HG03565 (cell line): ENCODE measurements around the gene CPXM2.

Experiments used
- ATAC-seq: cut with Tn5 transposase; IDR thresholded peaks from one replicate; pipeline ENCODE4 v1.9.1; 2021; ENCODE audit warnings: mild to moderate bottlenecking, moderate library complexity; ENCODE audit not compliant: unreplicated experiment

CPXM2 gene

DNA sequence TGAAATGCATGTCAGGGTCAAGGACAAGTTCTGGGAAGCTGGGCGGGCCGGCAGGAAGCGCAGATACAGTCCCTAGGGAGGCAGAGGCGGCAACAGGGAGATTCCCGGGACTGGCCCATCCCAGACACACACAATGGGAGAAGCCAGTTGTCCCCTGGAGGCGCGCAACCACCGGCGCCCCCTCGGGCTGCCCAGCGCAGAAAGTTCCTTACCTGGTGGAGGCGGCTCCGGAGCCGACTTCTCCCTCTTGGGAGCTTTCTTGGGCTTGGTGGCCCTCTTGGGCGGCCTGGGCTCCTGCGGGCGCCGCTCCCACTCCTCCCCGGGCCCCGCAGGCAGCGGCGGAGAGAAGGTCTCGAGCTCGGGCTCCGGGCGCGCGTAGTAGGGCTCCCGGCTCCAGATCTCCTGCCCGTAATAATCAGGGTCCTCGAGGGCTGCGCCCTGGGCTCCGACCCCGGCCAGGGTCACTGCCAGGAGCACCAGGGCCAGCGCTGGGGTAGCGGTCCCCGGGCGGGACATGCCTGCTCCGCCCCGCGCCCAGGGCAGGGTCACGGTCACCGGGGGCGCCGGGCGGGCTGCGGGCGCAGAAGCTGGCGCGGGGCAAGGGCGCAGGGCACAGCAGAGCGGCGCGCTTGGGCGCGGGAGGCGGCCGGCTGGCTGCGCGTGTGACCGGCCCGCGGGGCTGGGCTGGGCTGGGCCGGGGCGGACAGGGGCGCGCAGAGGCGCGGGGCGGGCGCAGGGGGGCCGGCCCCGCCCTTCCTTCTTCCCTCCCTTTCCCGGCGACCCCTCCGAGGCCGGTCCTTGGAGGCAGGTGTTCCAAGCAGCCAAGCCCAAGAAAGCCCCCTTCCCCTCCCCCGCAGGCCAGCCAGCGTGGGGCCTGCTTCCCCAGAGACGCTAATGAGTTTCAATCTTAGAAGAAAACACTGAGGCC lies at the start of gene CPXM2:
Gene CPXM2, minus strand, starts transcription at position 664 of the 928 bp plus-strand sequence. Its CDS starts 148 bp downstream, at position 516.
- no peak for ATAC-seq

DNA sequence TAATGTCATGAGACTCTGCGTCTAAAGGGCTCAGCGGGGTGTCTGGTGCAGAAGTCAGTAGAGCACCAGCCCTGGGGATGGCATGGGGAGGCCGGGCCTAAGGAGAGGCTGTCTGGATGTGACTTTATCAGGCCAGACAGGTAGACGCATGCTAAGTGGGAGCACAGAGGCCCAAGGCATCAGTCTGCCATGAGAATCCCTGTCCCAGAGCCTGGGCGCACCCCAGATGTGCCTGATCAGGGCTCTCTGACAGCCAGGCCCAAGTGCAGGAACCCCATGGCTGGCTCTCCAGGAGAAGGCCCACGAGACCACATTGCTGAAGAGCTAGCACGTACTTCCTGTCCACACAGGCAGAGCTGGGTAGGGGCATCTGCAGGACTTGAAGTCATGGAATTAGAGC lies 48.0 kb upstream of the CPXM2 start:
- no peak for ATAC-seq

GRCh38 chr10:123938890-123939289 lies 47.3 kb upstream of the CPXM2 start:
- ATAC-seq, result no peak

GRCh38 chr10:123936426-123936825 lies 44.8 kb upstream of the CPXM2 start:
- no peak for ATAC-seq

- ATAC-seq, result no peak
Observed at GRCh38 chr10:123935680-123936079, 44.1 kb upstream of the CPXM2 start.

DNA sequence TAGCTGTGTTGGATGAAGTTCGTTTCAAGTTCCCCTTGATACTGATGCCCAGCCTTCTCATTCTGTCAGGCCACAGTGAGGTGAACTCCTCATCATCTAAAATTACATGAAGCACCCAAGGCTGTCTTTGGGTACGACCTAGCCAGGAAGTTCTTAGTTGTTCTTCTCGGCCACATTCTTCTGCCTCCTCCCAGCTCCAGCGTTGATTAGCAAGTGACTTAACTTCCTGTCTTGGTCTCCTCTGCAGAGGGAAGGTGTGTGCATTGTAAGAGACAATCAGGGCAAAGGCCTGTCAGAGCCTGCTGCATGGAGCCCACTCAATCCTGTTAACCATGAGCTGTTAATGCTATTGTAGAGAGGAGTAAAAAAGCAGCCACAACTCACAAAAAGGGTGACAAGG lies 43.2 kb upstream of the CPXM2 start:
- ATAC-seq, result no peak

DNA sequence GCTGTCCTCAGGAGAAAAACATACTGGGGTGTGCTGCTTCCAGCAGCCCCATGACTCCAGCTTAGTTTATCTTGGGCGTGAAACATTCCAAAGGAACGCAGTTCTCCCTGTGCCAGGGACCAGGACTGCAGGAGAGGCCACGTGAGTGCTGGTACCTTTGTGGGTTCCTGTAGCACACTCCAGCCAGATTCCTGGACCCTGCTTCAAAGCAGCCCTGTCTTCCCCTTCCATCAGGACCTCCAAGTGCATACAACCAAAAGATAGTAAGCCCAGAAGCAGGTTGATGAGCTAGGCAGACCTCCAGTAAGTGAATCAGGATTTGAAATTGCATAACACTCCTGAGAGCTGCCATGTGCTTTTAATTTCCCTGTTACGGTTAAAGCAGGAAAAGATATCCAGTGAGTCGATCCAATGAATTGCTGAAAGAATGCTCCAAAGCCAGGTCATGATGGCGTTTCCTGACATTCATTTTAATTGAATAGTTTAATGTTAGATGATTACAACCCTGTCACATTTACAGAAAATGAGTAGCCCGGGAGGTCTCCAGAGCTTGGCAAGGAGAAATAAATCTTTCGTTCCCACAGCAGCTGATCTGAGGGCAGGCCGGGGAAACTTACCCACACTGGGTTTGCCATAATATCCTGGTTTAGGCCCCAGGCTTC lies 38.9 kb upstream of the CPXM2 start:
- ATAC-seq, result no peak

DNA sequence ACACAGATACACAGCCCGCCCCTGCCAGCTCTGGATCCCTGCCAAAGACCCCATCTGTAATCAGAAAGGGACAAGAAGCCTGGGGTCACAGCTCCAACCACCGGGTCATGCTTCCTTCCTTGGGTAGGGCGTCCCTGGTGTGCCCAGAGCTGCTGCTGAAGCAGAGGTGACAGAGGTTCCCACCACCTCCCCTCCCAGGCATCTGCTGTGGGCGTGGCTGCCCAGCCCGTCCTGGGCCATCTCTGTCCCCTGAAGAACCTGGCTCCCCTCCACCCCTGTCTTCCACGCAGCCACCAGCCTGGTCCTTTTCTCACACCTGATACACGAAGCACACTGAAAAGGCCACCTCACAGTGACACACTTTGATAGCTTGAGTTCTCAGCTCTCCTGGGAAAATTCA lies 38.2 kb upstream of the CPXM2 start:
- no peak for ATAC-seq

GRCh38 chr10:123928427-123928826 lies 36.8 kb upstream of the CPXM2 start:
- no peak for ATAC-seq

DNA sequence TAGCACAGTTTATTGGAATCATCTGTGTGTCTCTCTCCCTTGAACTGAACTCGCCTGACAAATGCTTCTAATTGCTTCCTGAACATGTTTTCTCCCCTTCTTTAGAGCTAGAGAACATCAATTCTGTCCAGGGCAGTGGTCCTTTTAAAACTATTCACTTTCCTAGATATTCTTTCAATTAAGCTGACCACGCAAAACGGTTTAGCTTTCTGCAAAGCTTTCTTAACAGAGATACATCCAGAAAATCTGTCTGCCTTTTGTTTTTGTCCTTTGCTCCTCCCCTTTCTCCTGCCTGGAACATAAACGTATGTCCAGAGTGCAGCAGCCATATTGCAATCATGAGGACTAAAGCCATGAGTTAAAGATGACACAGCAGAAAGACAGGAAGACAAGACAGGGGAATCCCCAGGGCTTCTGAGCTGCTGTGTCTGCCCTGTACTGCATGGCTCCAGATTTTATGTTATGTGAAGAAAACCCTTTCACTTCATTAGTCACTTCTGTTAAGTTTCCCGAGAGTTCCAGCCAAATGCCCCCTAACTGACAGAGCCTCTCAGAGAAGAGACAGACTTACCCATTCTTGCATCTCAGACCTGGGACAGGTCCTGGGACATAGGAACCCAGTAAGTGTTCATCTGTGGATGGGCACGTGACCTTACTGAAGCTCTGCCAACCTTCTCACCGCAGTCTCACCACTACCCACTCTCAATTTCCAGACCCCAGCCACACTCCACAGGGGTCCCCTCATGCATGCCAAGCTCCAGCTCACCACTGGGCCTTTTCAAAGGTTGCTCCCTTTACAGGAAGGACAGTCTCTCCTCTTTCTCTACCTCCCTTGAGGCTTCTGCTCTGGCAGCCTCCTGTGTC lies 35.0 kb upstream of the CPXM2 start:
- no peak for ATAC-seq

GRCh38 chr10:123922126-123922525 lies 30.5 kb upstream of the CPXM2 start:
- no peak for ATAC-seq

DNA sequence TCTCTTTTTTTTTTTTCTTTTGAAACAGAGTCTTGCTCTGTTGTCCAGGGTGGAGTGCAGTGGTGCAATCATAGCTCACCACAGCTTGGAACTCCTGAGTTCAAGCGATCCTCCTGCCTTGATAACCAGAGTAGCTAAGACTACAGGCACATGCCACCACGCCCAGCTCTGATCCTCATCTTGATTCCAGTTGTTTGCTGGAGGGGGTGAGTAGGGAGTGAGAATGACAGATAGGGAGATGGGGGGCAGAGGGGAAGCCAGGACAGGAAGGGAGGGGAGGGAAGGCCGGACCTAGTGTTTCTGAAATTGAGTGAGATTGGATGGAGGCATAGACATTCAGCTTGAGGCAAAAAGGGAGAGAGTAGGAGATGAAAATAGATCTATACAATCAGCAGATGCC lies 25.2 kb upstream of the CPXM2 start:
- ATAC-seq, result no peak

GRCh38 chr10:123913688-123914268 lies 22.2 kb upstream of the CPXM2 start:
- no peak for ATAC-seq

DNA sequence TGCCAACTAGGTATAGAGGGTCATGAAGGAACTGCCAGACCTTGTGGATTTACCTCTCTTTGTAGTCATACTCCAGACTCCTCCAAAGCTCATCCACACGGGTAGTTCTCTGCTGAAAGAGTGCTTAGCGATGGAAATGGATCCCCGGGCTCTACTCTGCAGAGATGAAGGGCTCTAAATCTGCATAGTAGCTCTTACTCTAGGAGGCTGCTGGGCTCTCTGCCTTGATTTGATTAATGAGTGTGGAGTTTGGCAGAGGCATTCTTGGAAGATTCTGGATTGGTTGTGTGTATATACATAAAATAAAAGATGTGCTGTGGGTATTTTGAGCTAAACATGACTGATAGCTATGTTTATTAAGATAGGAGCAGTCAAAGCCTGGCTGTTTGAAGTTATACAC lies 21.3 kb upstream of the CPXM2 start:
- no peak for ATAC-seq

DNA sequence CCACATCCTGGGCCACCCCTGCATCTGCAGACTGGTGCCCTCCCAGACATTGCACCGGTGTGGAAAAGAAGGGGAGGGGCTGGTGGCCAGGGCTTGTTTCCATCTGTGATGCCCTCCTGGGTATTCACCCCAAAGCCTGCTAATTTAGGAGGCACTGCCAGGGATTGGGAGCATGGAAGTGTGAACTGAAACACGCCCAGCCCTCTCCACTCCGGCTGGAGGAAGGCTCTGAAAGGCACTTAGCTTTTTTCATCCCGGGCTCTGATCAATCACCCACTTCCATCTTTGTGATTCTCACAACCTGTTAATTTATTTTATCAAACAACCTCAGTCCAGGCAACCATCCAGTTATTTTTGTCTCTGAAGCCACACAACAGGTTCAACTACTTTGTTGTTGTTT lies 20.9 kb upstream of the CPXM2 start:
- no peak for ATAC-seq

- no peak for ATAC-seq
Observed at GRCh38 chr10:123911866-123912265, 20.3 kb upstream of the CPXM2 start.

- ATAC-seq, result no peak
Observed at GRCh38 chr10:123909866-123910265, 18.3 kb upstream of the CPXM2 start.

- no peak for ATAC-seq
Observed at GRCh38 chr10:123909426-123909825, 17.8 kb upstream of the CPXM2 start.

DNA sequence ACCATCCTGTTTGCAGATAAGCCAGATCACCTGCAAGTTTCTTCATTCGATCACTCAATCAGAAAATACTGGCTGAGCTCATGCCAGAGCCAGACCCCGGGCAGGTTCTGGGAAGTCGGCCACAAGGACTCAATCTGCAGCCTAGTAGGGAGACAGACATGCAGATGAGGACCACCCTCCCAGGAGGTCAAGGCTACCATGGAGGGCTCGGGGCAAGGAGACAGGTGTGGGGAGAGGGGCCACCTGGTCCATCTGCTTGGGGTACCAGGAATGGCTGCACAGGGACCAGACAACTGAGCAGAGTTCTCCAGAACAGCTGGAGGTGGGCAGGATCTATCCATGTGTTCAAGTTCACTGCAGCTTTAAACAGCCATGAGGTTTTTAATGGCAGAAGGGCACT lies 16.8 kb upstream of the CPXM2 start:
- no peak for ATAC-seq

GRCh38 chr10:123906884-123907652 lies 15.5 kb upstream of the CPXM2 start:
- ATAC-seq, result no peak
